Hindlimb muscle (tissue), 1 donor: ENCODE data around the gene AOAH. TPM values are rescaled to one million over a fixed set of nuclear protein-coding genes. Genes with fewer than 3 reads are reported as not detected.

ENCODE experiments used
- DNase-seq: peaks from one replicate; pipeline ENCODE4 v3.0.0-alpha.2; 2013
- polyA plus RNA-seq: library from polyadenylated mRNA; unstranded; fragments of 120-200 nt; gene quantifications from one replicate; pipeline ENCODE4 v1.2.1, GENCODE V29; 2013; ENCODE audit not compliant: insufficient read length

The AOAH gene, protein sequence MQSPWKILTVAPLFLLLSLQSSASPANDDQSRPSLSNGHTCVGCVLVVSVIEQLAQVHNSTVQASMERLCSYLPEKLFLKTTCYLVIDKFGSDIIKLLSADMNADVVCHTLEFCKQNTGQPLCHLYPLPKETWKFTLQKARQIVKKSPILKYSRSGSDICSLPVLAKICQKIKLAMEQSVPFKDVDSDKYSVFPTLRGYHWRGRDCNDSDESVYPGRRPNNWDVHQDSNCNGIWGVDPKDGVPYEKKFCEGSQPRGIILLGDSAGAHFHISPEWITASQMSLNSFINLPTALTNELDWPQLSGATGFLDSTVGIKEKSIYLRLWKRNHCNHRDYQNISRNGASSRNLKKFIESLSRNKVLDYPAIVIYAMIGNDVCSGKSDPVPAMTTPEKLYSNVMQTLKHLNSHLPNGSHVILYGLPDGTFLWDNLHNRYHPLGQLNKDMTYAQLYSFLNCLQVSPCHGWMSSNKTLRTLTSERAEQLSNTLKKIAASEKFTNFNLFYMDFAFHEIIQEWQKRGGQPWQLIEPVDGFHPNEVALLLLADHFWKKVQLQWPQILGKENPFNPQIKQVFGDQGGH
- 4.5 TPM for polyA plus RNA-seq

- no peak for DNase-seq
These were observed at the start of gene AOAH for GRCh38 chr7:36723951-36724664. Gene AOAH (minus strand): TSS chr7:36724494. CDS start chr7:36724148, 346 bp downstream.

DNA sequence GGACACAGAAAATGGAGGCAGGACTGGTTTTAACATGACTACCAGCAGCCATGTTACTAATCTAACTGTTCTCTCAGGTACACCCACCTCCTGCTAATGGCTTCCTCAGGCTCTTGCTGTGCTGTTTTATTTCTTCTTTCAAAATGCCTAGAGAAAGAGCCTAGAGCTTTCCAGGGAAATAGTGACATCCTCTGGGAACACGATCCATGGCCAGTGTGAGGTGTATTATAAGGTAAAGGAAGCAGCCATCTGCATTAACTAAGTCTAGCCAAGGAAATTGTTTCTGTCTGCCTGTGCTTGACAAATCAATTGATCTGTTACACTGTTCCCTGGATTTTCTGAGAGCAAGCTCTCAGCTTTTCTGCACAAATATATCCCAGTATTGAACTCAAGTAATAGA is 42.2 kb upstream of the AOAH start:
- no peak for DNase-seq

DNA sequence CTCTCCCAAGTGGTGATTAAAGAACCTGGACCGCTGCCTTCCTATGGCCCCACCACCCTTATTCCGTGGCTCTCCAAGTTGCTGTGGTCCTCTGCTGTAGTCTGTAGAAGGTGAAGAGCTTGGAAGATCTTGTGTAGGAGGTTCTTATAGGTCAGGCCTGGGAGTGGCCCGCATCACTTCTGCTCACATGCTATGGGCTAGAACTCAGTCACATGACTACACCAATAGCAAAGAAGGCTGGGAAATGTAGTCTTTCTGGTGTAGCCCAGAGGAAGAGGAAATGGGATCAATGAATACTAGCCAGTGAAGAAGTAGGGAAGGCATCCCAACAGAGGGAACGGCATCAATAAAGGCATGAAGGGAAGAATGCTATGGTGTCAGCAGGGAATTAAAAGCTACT is 41.3 kb upstream of the AOAH start:
- DNase-seq = no peak

DNA sequence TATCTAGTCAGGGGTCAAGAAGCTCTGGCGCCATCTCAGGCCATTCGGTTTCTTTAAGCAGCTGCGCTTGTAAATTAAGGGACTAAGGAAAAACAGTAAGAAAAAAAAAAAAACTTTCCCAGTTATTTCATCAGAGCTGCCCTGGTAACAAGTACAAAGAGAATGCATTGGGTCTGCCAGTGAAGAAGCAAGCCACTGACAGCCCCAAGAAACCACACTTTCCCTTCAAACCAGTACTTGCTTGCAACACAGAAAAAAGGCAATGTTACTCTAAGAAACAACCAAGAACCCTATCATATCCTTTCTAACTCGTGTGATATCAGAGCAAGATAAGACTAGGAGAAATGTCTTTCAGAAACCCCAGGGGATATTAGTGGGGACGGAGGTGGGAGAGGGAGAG is 40.6 kb upstream of the AOAH start:
- DNase-seq = no peak

DNA sequence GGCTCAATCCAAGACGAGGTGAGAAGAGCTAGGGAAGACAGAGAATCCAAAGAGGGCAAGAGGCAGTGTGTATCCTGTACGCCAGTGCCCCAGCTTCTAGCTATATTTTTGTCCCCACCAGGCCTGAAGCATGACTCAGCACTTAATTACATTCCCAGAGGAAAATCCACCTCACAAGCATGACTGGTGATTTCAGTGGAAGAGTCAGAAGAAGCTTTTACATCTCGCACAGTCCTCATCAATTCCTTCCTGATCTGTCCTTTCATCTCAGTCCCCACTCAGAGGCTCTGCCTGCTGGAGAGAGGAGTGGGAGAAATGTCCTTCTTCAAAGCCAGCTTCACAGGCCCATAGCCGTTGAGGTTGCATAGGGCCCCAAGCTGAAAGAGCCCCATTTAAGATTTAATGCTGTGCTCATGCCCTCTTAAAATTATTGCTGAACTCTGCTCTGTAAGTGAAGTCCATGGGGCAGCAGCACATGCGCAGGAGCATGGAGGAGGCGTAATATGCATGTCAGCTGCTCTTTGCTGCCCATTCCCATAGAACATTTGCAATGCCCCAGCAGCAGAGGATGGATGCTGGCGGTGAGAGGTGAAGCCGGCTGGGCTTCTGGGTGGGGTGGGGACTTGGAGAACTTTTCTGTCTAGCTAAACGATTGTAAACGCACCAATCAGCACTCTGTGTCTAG is 39.0 kb upstream of the AOAH start:
- DNase-seq = no peak

DNA sequence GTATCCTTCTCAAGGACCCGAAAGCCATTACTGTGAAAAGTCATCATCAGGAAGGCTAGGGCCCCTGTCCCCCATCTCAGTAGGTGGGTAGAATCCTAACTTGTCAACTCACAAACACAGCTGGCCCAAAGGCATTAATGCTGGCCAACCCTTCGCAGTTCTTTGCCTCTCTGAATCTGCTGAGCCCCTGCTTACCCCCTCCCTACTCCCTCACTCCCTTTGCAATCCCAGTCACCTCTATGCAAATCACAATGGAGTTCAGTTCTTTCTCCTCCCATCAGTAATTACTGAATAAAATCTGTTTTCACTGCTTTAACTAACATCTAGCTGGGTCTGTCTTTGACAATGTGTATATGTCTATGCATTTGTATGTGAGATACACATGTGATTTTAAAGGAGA is 38.1 kb upstream of the AOAH start:
- no peak for DNase-seq

DNA sequence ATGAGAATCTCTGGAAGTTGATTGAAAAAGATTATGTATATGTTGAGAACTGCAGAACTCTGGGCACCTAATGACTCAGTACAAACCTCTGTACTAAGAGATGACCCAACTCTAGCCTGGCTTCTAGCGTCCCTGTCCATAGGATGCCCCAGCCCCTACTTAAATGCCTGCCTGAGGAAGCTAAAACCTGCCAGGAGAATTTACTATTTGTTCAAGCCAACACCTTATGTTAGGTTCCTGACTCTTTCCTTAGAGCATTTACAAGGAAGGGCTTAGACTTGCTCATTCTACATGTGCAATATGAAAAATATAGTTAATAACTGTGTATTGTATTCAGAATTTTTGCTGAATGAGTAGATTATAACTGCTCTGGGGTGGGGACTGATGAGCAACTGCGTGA is 37.5 kb upstream of the AOAH start:
- DNase-seq = no peak

- DNase-seq = no peak
These were observed 36.8 kb upstream of the AOAH start for GRCh38 chr7:36760856-36761762.

- no peak for DNase-seq
These were observed 34.6 kb upstream of the AOAH start for GRCh38 chr7:36758879-36759278.

DNA sequence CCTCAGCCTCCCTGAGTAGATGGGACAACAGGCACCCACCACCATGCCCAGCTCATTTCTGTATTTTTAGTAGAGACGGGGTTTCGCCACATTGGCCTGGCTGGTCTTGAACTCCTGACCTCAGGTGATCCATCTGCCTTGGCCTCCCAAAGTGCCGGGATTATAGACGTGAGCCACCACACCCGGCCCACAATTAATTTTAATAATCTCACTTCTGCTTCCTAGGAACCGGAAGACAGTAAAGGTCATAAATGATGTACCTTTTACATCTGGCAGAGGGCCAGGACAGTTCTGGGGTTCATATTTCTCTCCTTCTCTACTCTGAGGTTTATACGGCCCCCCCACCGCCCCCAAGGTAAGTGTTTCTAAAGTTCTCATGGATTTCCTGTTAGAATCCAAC is 31.2 kb upstream of the AOAH start:
- DNase-seq = no peak

DNA sequence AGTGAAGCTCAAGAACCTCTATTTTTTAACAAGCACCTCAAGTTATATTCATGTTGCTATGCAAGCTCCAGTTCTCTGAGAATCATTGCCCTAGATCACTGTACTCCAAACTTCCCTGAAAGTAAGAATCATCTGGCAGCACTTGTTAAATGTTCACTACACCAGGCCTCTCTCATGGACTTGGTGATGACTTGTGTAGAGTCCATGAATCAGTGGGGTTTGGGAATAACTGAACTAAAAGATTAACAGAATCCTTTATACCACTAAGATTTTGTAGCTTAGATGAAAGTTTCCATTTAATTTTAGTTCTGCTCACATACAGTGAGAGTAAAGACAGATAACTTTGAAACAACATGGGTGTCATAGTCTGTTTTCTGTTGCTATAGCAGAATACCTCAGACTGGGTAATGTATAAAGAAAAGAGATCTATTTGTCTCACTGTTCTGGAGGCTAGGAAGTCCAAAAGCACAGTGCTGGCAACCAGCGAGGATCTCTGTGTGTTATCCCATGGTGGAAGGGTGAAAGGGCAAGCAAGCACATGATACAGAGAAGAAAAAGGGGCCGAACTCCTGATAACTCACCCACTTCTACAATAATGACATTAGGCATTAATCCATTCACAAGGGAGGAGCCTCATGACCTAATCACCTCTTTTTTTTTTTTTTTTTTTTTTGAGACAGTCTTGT is 27.9 kb upstream of the AOAH start:
- no peak for DNase-seq

GRCh38 chr7:36750451-36750850 is 26.2 kb upstream of the AOAH start:
- DNase-seq = no peak

GRCh38 chr7:36749282-36749960 is 25.1 kb upstream of the AOAH start:
- DNase-seq = no peak

DNA sequence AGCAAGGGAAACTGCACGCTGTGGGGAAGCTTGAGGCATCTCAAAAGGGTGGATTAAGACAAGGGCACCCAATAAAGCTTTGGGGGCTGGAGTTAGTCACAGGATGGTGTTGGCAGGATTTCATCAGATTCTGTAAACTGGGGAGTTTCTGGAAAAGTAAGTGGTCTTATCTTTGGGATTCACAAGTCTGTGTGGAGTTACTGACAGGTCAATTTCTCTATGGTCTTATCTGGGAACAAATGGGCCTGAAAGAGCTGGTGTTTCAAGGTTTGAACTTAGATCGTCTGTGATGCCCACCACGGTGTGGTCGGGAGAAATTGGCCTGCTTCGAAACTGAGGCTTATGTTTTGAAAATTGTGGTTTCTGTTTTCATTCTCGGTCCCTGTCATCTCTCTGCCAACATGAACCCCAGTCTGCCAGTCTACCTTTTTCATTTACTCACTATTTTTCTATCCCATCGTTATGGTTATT is 23.8 kb upstream of the AOAH start:
- DNase-seq = no peak

GRCh38 chr7:36747280-36748016 is 23.2 kb upstream of the AOAH start:
- no peak for DNase-seq

DNA sequence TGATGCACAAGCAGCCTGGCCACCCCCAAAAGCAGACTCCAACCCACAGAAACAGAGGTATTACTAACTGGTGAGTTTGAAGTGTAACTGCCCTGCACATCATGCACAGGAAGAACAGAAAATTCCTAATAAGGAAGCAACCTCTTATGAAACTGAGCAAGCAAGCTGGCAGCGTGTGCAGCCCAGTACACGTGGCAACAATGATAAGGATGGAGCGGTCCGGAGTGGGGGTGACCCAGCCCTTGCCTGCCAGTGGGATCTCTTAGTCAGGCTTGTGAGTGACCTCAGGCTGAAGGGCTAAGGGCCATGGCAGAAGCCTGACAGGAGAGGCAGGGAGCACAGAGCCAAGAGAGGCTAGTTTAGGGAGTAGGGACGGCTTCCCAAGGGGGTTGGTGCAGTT is 22.1 kb upstream of the AOAH start:
- DNase-seq = no peak

GRCh38 chr7:36742911-36743775 is 18.8 kb upstream of the AOAH start:
- no peak for DNase-seq

GRCh38 chr7:36741866-36742265 is 17.6 kb upstream of the AOAH start:
- DNase-seq = no peak

DNA sequence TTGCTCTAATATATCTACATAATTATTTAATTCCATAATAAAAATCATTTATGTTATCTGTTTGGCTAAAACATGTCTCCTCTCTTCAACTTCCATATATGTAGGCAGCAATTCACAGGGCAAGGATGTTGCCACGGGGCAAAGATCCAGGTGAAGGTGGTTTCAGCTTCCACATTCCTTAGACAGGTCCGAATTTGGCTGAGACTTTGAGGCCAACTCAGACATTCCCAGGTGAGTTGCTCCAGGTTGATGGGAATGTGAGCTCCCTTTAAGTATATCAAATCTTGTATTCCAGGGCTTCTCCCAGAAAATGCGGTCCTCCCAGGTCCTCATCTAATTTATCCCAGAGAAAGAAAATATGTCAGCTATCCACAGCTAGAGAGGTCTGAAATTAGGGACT is 15.1 kb upstream of the AOAH start:
- no peak for DNase-seq
